Stimulated activated CD4-positive, alpha-beta T cell treated with anti-CD3 and anti-CD28 coated beads, Interleukin-12 subunit alpha, Interleukin-12 subunit beta, amount 100 ng/mL, for 24 hours (primary cell): Measurements from ENCODE around the gene STAG2.

Source experiments
- DNase-seq, 2 experiments: peaks; one replicate each; pipeline ENCODE4 v3.0.0-alpha.2; 2020; ENCODE audit warnings: low read depth in 2 of 2

STAG2 gene

GRCh38 chrX:123975180-123975579, 13.7 kb downstream of the STAG2 start:
- DNase-seq = no peak

GRCh38 chrX:123976706-123977316, 15.3 kb downstream of the STAG2 start:
- DNase-seq = no peak

- no peak for DNase-seq
These were observed 21.7 kb downstream of the STAG2 start for GRCh38 chrX:123983240-123983639.

GRCh38 chrX:123986377-123986776, 24.9 kb downstream of the STAG2 start:
- no peak for DNase-seq

GRCh38 chrX:123988423-123989111, 27.1 kb downstream of the STAG2 start:
- no peak for DNase-seq

- no peak for DNase-seq
These were observed 27.7 kb downstream of the STAG2 start for GRCh38 chrX:123989235-123989634.

GRCh38 chrX:123990169-123990568, 28.7 kb downstream of the STAG2 start:
- DNase-seq = no peak

- no peak for DNase-seq
These were observed 29.1 kb downstream of the STAG2 start for GRCh38 chrX:123990602-123991001.

- DNase-seq = no peak
These were observed 31.8 kb downstream of the STAG2 start for GRCh38 chrX:123993326-123993725.

GRCh38 chrX:123993904-123994635, 32.6 kb downstream of the STAG2 start:
- no peak for DNase-seq

GRCh38 chrX:123994730-123995129, 33.2 kb downstream of the STAG2 start:
- no peak for DNase-seq

- no peak for DNase-seq
These were observed 40.1 kb downstream of the STAG2 start for GRCh38 chrX:124001581-124001980.

GRCh38 chrX:124005228-124005627, 43.7 kb downstream of the STAG2 start:
- DNase-seq = no peak

GRCh38 chrX:124010157-124010556, 48.7 kb downstream of the STAG2 start:
- DNase-seq = no peak

GRCh38 chrX:124010566-124010965, 49.1 kb downstream of the STAG2 start:
- no peak for DNase-seq

GRCh38 chrX:124015721-124016120, 54.2 kb downstream of the STAG2 start:
- no peak for DNase-seq

GRCh38 chrX:124016825-124017224, 55.3 kb downstream of the STAG2 start:
- DNase-seq = no peak

GRCh38 chrX:124018023-124018422, 56.5 kb downstream of the STAG2 start:
- no peak for DNase-seq

- DNase-seq = no peak
These were observed 62.3 kb downstream of the STAG2 start for GRCh38 chrX:124023838-124024238.

- no peak for DNase-seq
These were observed 65.0 kb downstream of the STAG2 start for GRCh38 chrX:124026529-124026928.

- DNase-seq = no peak
These were observed 66.7 kb downstream of the STAG2 start for GRCh38 chrX:124028182-124028581.

- DNase-seq = no peak
These were observed 69.0 kb downstream of the STAG2 start for GRCh38 chrX:124030520-124030919.

- no peak for DNase-seq
These were observed 72.3 kb downstream of the STAG2 start for GRCh38 chrX:124033821-124034220.
